IPS-11a (cell line): ENCODE measurements around the gene GPR137B.
"Not testable (repeated sequence)": the region's sequence is repeated elsewhere in the genome, so short reads cannot be mapped to it uniquely, and the experiment has no call there.

ENCODE experiments used
- H3K4me3 ChIP-seq: one replicate; pipeline ENCODE4 v1.5.1; 2013; ENCODE audit warnings: low read depth, low read length, control low read depth

GPR137B gene

DNA sequence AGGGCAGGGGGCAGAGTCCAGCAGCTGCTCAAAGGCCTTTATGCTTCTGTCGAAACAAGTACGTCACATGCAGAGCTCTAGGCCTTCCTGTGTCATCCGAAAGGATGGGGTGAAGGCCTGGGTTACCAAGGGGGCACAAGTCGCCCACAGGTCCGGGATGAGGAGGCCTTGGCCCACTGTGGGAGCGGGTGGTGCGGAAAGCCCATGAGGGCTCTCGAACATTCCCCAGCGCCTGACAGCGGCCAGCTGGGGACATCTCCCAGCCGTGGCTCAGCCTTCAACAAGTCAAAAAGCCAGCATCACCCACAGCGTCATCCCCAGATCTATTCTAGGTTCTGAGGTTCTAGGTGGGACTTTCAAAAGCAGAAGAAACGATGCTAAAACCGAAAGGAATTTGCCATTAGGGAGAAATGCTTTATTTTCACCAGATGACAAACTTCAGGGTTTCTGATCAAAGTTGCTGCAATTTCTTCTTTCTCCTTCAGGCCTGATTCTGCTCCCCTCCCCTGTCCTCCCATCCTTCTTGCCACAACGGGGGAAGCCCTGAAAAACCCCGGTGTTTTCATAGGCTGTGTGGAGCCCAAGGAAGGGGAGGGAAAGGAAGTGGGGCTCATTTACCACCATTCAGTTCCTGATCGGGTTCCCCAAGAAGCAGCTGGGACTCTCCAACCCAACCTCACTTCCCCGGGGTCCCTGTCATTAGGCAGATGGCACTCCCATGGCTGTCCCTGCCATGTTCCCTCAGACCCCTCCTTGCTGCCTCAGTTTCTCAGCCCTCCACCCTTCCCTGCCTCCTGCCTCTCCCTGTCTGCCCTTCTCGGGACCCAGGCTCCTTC, 17.6 kb downstream of the GPR137B start:
- no peak overlapping the region for H3K4me3 ChIP-seq

GRCh38 chr1:236160540-236161127, 18.3 kb downstream of the GPR137B start:
- no peak overlapping the region for H3K4me3 ChIP-seq

- no peak overlapping the region for H3K4me3 ChIP-seq
These were observed 18.9 kb downstream of the GPR137B start for GRCh38 chr1:236161230-236161629.

- not testable (repeated sequence) for H3K4me3 ChIP-seq
These were observed 19.4 kb downstream of the GPR137B start for GRCh38 chr1:236161755-236162154.

DNA sequence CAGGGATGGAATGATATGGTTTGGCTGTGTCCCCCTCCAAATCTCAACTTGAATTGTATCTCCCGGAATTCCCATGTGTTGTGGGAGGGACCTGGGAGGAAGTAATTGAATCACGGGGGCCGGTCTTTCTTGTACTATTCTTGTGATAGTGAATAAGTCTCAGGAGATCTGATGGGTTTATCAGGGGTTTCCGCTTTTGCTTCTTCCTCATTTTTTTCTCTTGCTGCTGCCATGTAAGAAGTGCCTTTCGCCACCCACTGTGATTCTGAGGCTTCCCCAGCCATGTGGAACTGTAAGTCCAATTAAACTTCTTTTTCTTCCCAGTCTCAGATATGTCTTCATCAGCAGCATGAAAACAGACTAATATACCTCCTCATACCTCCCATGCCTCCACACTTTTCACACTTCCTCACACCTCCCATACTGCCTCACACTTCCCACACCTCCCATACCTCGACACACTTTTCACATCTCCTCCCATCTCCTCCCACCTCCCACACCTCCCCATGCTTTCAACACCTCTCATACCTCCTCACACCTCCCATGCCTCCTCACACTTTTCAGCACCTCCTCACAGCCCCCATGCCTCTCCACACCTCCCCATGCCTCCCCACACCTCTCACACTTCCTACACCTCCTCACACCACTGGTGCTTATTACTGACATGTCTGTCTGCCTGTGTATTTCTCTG, 21.3 kb downstream of the GPR137B start:
- H3K4me3 ChIP-seq, result no peak overlapping the region

DNA sequence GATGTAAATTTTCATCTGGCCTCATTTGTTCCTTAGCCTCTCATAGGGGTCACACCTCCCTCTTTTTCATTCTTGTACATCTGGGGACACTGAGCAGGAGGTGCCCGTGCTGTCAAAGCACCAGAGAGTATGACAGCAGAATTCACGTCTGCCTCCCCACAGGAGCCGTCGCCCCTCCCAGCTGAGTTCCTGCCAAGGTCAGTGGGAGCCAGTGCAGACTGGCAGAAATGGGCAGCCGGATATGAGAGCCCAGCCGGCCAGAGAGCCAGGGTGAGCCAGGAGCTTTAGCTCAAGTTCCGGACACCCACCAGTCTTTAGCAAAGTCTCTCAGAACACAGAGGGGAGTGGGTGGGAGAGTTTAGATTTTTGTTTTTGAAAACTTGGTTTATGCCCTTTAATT, 21.9 kb downstream of the GPR137B start:
- H3K4me3 ChIP-seq, result no peak overlapping the region

DNA sequence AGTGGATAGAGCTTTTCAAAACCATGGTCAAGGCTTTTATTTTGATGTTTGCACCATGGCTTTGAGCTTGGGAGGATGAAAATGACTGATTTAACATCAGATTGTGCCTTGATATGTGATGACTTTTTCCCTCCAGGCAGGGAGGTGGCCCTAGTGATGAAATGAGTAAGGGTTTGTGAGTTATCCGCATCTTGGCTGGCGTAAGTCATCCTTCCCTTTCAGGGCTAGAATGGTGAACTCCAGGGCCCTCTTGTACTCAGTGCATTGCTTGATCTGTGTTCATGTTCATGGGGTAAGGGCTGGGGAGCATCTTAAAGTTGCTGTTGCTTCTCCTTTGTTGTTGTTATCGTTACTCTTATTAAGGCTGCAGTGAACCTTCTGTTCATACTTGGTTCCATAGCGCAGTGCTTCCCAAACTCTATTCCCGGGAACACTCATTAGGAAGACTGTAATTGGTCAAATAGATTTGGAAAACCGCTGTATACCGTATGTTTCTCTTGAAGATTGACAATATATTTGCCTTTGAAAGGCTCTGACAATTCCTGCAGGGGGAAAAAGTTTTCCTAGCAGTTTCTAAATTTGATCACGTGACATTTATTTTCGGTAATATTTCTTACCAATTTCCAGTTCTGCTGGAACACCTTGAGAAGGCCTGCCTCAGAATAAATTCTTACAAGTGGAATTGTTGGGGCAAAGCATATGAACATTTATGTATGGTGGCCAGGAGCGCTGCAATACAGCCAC, 23.1 kb downstream of the GPR137B start:
- H3K4me3 ChIP-seq, result no peak overlapping the region

- no peak overlapping the region for H3K4me3 ChIP-seq
These were observed 23.7 kb downstream of the GPR137B start for GRCh38 chr1:236166041-236166440.

DNA sequence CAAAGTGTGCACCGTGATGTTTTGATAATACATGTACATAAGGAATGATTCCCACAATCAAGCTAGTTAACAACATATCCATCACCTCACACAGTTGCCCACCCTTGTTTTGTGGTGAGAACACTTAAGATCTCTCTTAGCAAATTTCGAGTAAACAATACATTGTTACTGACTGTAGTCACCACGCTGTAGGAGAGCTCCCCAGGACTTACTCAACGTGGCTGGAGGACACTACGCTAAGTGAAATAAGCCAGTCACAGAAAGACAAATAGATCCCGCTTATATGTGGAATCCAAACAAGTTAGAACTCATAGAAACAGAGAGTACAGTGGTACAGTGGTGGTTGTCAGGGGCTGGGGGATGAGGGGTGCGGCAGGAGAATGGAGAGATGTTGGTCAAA, 24.8 kb downstream of the GPR137B start:
- no peak overlapping the region for H3K4me3 ChIP-seq

- H3K4me3 ChIP-seq, result no peak overlapping the region
These were observed 25.2 kb downstream of the GPR137B start for GRCh38 chr1:236167578-236167977.

GRCh38 chr1:236168716-236169429, 26.5 kb downstream of the GPR137B start:
- no peak overlapping the region for H3K4me3 ChIP-seq

GRCh38 chr1:236172041-236172579, 29.8 kb downstream of the GPR137B start:
- H3K4me3 ChIP-seq, result no peak overlapping the region

- H3K4me3 ChIP-seq, result no peak overlapping the region
These were observed 30.9 kb downstream of the GPR137B start for GRCh38 chr1:236173174-236173767.

DNA sequence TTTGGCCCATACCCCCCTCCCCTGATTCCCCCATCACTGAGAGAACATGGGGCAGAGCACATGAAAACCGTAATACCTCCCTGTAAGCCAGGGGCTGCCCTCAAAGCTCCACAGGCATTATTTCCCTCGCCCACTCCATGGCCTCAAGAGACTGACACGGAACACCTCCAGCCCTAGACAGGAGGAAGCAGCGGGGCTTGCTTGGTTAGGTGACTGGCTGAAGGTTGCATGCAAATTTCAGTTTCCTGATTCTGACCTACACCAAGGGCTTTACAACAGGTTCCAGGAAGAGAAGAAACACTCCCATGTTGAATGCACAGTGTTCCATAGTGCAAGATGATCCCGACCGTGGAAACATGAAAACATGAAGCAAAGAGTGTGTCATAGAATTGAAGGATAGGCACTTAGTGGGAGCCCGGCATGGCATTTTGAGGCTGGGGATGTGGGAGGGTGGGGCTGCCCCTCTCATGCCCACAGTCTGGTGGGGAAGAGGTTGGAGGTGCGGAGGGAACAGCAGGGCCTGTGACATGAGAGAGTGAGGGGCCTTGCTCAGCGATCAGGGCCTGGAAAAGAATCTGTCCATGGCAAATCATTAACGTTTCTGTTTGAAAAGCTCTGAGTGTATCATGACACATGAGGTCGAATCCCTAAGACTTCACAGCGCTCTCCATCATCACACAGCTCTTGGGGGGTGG, 33.5 kb downstream of the GPR137B start:
- no peak overlapping the region for H3K4me3 ChIP-seq

DNA sequence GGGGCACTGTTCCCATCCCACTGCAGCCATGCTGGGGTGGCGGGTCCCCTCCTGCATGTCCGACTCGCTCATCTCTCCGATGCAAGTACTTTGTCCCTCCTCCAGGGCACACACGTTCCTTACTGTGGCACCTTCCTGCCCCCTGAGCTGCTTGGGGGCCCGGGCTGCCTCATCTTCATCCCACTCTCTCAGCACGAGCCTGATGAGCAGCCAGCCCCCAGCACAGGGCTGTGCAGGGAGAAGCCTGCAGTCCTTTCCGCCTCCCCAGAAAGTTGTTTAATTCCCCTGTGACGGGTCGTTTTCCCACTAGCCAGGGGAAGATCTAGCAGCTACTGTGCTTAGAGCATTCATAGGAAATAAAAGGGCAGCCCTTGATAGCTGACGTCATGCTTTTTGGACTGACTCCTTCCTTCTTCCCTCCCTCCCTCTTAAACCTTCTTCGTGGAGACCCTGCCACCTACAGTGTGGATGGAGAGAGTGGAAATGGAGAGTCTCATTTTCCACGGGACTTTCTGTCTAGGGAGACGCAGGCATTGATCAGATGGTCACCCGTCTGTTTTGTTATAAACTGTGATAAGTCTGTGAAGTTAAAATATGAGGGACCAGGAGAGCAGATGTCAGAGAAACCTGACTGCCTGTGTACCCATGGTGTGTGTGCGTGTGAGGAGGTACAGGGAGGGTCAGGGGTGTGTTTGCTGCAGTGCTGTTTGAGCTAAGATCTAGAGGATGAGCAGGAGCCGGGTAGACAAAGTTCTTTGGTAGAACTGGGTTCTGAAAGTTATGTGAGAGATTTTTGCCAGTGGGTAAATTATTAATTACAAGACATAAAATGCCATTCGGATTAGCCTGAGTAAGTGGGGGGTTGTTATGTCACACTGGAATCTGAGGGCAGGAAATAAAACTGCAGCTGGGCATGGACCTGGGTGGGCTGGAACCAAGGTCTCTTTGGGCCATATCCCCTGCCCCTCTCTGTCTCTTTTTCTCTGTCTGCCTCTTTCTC, 34.3 kb downstream of the GPR137B start:
- H3K4me3 ChIP-seq, result no peak overlapping the region

GRCh38 chr1:236179634-236180033, 37.3 kb downstream of the GPR137B start:
- H3K4me3 ChIP-seq, result no peak overlapping the region

DNA sequence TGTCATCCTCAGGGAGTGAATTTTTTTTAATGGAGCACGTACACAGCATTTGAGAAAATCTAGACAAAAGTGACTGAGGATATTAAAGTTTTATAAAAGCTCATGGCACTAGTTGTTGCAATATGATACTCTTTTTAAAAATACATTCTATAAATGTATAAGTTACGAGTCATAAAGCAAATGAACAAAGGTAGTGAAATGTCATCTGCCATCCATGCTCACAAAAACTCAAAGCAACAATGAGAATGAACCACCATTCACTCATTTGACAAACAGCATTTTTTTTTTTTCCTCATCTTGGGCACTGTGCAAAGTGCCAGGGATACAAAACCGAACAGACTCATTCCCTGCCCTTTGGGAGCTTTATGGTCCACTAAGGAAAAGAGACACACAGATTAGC, 38.7 kb downstream of the GPR137B start:
- no peak overlapping the region for H3K4me3 ChIP-seq

GRCh38 chr1:236185687-236186086, 43.3 kb downstream of the GPR137B start:
- no peak overlapping the region for H3K4me3 ChIP-seq
